ENCODE results near the gene SFT2D2. TPM values are rescaled to one million over a fixed set of nuclear protein-coding genes. Genes with fewer than 3 reads are reported as not detected.

The SFT2D2 gene
- total and polyA plus RNA-seq, 10 donors = 6.1 to 97.1 (median 61.3) TPM

GRCh38 chr1:168229893-168230292 lies 4.1 kb downstream of the SFT2D2 start:
- no peak for DNase-seq
- 95 to 99% (median 97%) methylated on average over 4 of the region's 4 CpGs for WGBS, 5 donors
- no peaks in the 10 kb centered on the region for H3K9me3 ChIP-seq
- H3K4me1 ChIP-seq = peaks cover 22 to 81% (median 56%) of the 10 kb centered on the region in 6 donors
- H3K27me3 ChIP-seq (replicated peaks in 1 of 7) = no peaks in the 10 kb centered on the region
- TF ChIP-seq POLR2A (IDR thresholded peaks at IDR 0.05) (no peak), CTCF (IDR thresholded peaks at IDR 0.05 in 8 of 11, conservative IDR thresholded peaks at IDR 0.05 in 3 of 11) (no peak), POLR2AphosphoS5 (IDR thresholded peaks at IDR 0.05) (no peak)
- peak overlapping the region in 3 of 8 donors; percentile 91 to 94 (median 94) for H3K27ac ChIP-seq
- intact Hi-C loops (cut with DNase I; ENCODE audit: low total_unique reads) = loop anchor here (5.0 kb wide), 1 partner anchor 48 kb away; no protein-coding TSS in a partner anchor
- no peak overlapping the region for H3K4me3 ChIP-seq
- H3K36me3 ChIP-seq = peaks cover 2 to 59% (median 34%) of the 10 kb centered on the region in 6 donors

GRCh38 chr1:168230709-168231108 lies 4.9 kb downstream of the SFT2D2 start:
- Histone ChIP-seq H3K9me3 (no peaks in the 10 kb centered on the region), H3K36me3 (peaks cover 2 to 67% (median 35%) of the 10 kb centered on the region in 6 donors), H3K4me3 (no peak overlapping the region), H3K27me3 (replicated peaks in 1 of 7) (no peaks in the 10 kb centered on the region), H3K27ac (no peak overlapping the region), H3K4me1 (peaks cover 24 to 82% (median 55%) of the 10 kb centered on the region in 6 donors)
- 92 to 100% (median 98%) methylated on average over 3 of the region's 3 CpGs for WGBS, 5 donors
- intact Hi-C loops (cut with DNase I; ENCODE audit: low total_unique reads) = no loop called here
- DNase-seq = no peak
- TF ChIP-seq CTCF (IDR thresholded peaks at IDR 0.05 in 8 of 11, conservative IDR thresholded peaks at IDR 0.05 in 3 of 11) (no peak), POLR2A (IDR thresholded peaks at IDR 0.05) (no peak)

- 72 to 88% (median 86%) methylated on average over 8 of the region's 8 CpGs for WGBS, 5 donors
- Histone ChIP-seq H3K4me1 (peaks cover 6 to 61% (median 23%) of the 10 kb centered on the region in 6 donors), H3K4me3 (no peak overlapping the region), H3K36me3 (peaks cover 6 to 100% (median 74%) of the 10 kb centered on the region in 6 donors), H3K27ac (peak overlapping the region in 4 of 8 donors; percentile 5 to 34 (median 12)), H3K9me3 (no peaks in the 10 kb centered on the region), H3K27me3 (replicated peaks in 1 of 7) (no peaks in the 10 kb centered on the region)
- DNase-seq = no peak
- TF ChIP-seq CTCF (IDR thresholded peaks at IDR 0.05 in 8 of 11, conservative IDR thresholded peaks at IDR 0.05 in 3 of 11) (peak in 10 of 11 experiments; percentile 10 to 59 (median 46)), POLR2AphosphoS5 (IDR thresholded peaks at IDR 0.05) (no peak)
- intact Hi-C loops (cut with DNase I; ENCODE audit: low total_unique reads) = no loop called here
Measured at GRCh38 chr1:168234846-168235547, 9.2 kb downstream of the SFT2D2 start.

DNA sequence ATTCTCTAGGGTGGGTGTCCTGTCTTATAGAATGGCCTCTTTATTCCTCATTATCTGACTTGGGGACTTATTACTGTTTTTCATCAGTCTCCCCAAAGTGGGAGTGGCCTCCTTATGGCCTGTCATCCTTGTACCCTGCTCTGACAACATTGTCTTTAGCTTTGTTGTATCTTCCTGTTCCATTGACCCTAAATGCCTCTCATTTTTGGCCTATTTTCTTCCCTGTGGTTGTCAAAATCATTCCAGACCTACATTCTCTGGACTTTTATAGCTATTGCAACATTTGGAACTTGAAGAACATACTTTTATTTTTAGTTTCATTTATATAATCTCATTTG lies 9.7 kb downstream of the SFT2D2 start:
- peaks cover 6 to 56% (median 18%) of the 10 kb centered on the region in 6 donors for H3K4me1 ChIP-seq
- H3K27me3 ChIP-seq (replicated peaks in 1 of 7) = no peaks in the 10 kb centered on the region
- TF ChIP-seq CTCF (IDR thresholded peaks at IDR 0.05 in 8 of 11, conservative IDR thresholded peaks at IDR 0.05 in 3 of 11) = no peak
- no peak for TF ChIP-seq POLR2A (IDR thresholded peaks at IDR 0.05)
- TF ChIP-seq POLR2AphosphoS5 (IDR thresholded peaks at IDR 0.05) = no peak
- peaks cover 6 to 100% (median 79%) of the 10 kb centered on the region in 6 donors for H3K36me3 ChIP-seq
- DNase-seq = no peak
- H3K4me3 ChIP-seq = no peak overlapping the region
- H3K9me3 ChIP-seq = no peaks in the 10 kb centered on the region
- intact Hi-C loops (cut with DNase I; ENCODE audit: low total_unique reads) = no loop called here
- H3K27ac ChIP-seq = peak overlapping the region in 4 of 8 donors; percentile 5 to 34 (median 12)
